ENCODE results near the gene KLHL5. TPM values are rescaled to one million over a fixed set of nuclear protein-coding genes. Genes with fewer than 3 reads are reported as not detected.
"Not testable (repeated sequence)": the region's sequence is repeated elsewhere in the genome, so short reads cannot be mapped to it uniquely, and the experiment has no call there.

The KLHL5 gene
- total RNA-seq, 1 experiment from 2014 or later = 147 TPM

GRCh38 chr4:39138227-39138626 lies 76.2 kb downstream of the KLHL5 start:
- H2AFZ ChIP-seq (ENCODE audit: low read length); DNase-seq; H3K9me2 ChIP-seq (replicated peaks; ENCODE audit: insufficient read depth, low read length); H3K36me3 ChIP-seq (ENCODE audit: insufficient read depth, low read length); H3K4me2 ChIP-seq (ENCODE audit: low read depth, low read length, poor library complexity, severe bottlenecking); H4K20me1 ChIP-seq (ENCODE audit: insufficient read depth, low read depth, low read length); H3K27me3 ChIP-seq (ENCODE audit: low read length); H3K4me3 ChIP-seq (ENCODE audit: low read length); H3K9ac ChIP-seq (ENCODE audit: low read length); H3K79me2 ChIP-seq (ENCODE audit: low read length); H3K27ac ChIP-seq (ENCODE audit: low read length); H3K9me3 ChIP-seq (ENCODE audit: low read length): not testable (repeated sequence)
- peaks cover 18% of the 10 kb centered on the region for H3K4me1 ChIP-seq (ENCODE audit: low read length)

- Histone ChIP-seq H3K27me3 (ENCODE audit: low read length) (no peaks in the 10 kb centered on the region), H3K4me2 (ENCODE audit: low read depth, low read length, poor library complexity, severe bottlenecking) (no peak overlapping the region), H2AFZ (ENCODE audit: low read length) (no peak overlapping the region), H3K79me2 (ENCODE audit: low read length) (no peaks in the 10 kb centered on the region), H3K27ac (ENCODE audit: low read length) (no peak overlapping the region), H3K9me2 (replicated peaks; ENCODE audit: insufficient read depth, low read length) (no peaks in the 10 kb centered on the region), H3K9me3 (ENCODE audit: low read length) (no peaks in the 10 kb centered on the region), H3K4me3 (ENCODE audit: low read length) (no peak overlapping the region), H3K9ac (ENCODE audit: low read length) (no peak overlapping the region), H3K4me1 (ENCODE audit: low read length) (peaks cover 6% of the 10 kb centered on the region; the same call in 1 of the 2 replicates), H3K36me3 (ENCODE audit: insufficient read depth, low read length) (no peaks in the 10 kb centered on the region), H4K20me1 (ENCODE audit: insufficient read depth, low read depth, low read length) (no peaks in the 10 kb centered on the region)
- no peak for DNase-seq
Measured at GRCh38 chr4:39146211-39146610, 84.2 kb downstream of the KLHL5 start.

DNA sequence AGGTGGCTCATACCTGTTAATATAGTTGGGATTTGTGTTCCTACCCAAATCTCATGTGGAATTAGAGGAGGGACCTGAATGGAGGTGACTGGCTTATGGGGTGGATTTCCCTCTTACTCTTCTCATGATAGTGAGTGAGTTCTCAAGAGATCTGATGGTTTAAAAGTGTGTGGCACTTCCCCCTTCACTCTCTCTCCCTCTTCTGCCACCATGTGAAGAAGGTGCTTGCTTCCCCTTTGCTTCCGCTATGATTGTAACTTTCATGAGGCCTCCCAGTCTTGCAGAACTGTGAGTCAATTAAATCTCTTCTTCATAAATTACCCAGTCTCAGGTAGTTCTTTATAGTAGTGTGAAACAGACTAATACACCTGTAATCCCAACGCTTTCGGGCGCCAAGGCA lies 92.0 kb downstream of the KLHL5 start:
- H3K4me1 ChIP-seq (ENCODE audit: low read length) = peaks cover 12% of the 10 kb centered on the region; the same call in 1 of the 2 replicates
- no peaks in the 10 kb centered on the region for H3K36me3 ChIP-seq (ENCODE audit: insufficient read depth, low read length)
- H3K27ac ChIP-seq (ENCODE audit: low read length) = 0 out of 2 replicates have a peak overlapping the region, but pooled peaks have one; percentile 12
- H3K9me2 ChIP-seq (replicated peaks; ENCODE audit: insufficient read depth, low read length) = no peaks in the 10 kb centered on the region
- no peaks in the 10 kb centered on the region for H3K79me2 ChIP-seq (ENCODE audit: low read length)
- H3K4me3 ChIP-seq (ENCODE audit: low read length) = no peak overlapping the region
- H3K9me3 ChIP-seq (ENCODE audit: low read length) = no peaks in the 10 kb centered on the region
- no peaks in the 10 kb centered on the region for H4K20me1 ChIP-seq (ENCODE audit: insufficient read depth, low read depth, low read length)
- H3K27me3 ChIP-seq (ENCODE audit: low read length) = no peaks in the 10 kb centered on the region
- DNase-seq = no peak
- H3K9ac ChIP-seq (ENCODE audit: low read length) = no peak overlapping the region
- no peak overlapping the region for H3K4me2 ChIP-seq (ENCODE audit: low read depth, low read length, poor library complexity, severe bottlenecking)
- H2AFZ ChIP-seq (ENCODE audit: low read length) = no peak overlapping the region

DNA sequence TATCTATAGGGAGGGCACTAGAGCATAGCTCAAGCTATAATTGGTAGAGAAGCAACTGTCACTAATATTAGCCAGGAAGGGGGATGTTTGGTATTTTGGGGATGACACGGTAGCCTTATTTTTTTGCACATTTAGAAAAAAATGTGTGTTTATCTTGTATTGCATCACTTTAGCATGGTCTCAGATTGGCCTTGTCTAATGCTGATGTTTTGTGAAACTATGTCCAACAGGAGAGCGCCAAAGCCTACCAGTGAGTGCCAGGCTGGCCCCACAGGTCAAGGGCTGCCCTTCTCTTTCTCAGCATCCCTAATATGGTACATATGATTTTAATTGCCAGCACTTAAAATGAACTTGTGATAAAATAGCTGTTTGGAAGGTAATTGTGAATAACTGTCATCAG lies 95.5 kb downstream of the KLHL5 start:
- no peak for DNase-seq
- peak overlapping the region; percentile 33; the same call in 1 of the 2 replicates for H2AFZ ChIP-seq (ENCODE audit: low read length)
- H3K27ac ChIP-seq (ENCODE audit: low read length) = peak overlapping the region; percentile 52; the same call in 1 of the 2 replicates
- peaks cover 4% of the 10 kb centered on the region; the same call in 1 of the 2 replicates for H3K4me1 ChIP-seq (ENCODE audit: low read length)
- H3K9me3 ChIP-seq (ENCODE audit: low read length) = no peaks in the 10 kb centered on the region
- H3K79me2 ChIP-seq (ENCODE audit: low read length) = no peaks in the 10 kb centered on the region
- H3K4me3 ChIP-seq (ENCODE audit: low read length) = no peak overlapping the region
- H3K36me3 ChIP-seq (ENCODE audit: insufficient read depth, low read length) = no peaks in the 10 kb centered on the region
- no peaks in the 10 kb centered on the region for H4K20me1 ChIP-seq (ENCODE audit: insufficient read depth, low read depth, low read length)
- no peaks in the 10 kb centered on the region for H3K27me3 ChIP-seq (ENCODE audit: low read length)
- H3K4me2 ChIP-seq (ENCODE audit: low read depth, low read length, poor library complexity, severe bottlenecking) = no peak overlapping the region
- no peaks in the 10 kb centered on the region for H3K9me2 ChIP-seq (replicated peaks; ENCODE audit: insufficient read depth, low read length)
- no peak overlapping the region for H3K9ac ChIP-seq (ENCODE audit: low read length)

GRCh38 chr4:39166177-39166576 lies 104.1 kb downstream of the KLHL5 start:
- no peaks in the 10 kb centered on the region for H3K27me3 ChIP-seq (ENCODE audit: low read length)
- no peaks in the 10 kb centered on the region for H4K20me1 ChIP-seq (ENCODE audit: insufficient read depth, low read depth, low read length)
- H3K79me2 ChIP-seq (ENCODE audit: low read length) = no peaks in the 10 kb centered on the region
- H3K36me3 ChIP-seq (ENCODE audit: insufficient read depth, low read length) = no peaks in the 10 kb centered on the region
- peak overlapping the region; percentile 47 for H3K4me3 ChIP-seq (ENCODE audit: low read length)
- peak overlapping the region; percentile 82; the same call in 1 of the 2 replicates for H2AFZ ChIP-seq (ENCODE audit: low read length)
- H3K9ac ChIP-seq (ENCODE audit: low read length) = peak overlapping the region; percentile 71
- peak; percentile 93 for DNase-seq
- peak overlapping the region; percentile 81 for H3K4me2 ChIP-seq (ENCODE audit: low read depth, low read length, poor library complexity, severe bottlenecking)
- H3K27ac ChIP-seq (ENCODE audit: low read length) = peak overlapping the region; percentile 99
- peaks cover 46% of the 10 kb centered on the region for H3K4me1 ChIP-seq (ENCODE audit: low read length)
- no peaks in the 10 kb centered on the region for H3K9me3 ChIP-seq (ENCODE audit: low read length)
- no peaks in the 10 kb centered on the region for H3K9me2 ChIP-seq (replicated peaks; ENCODE audit: insufficient read depth, low read length)

- peak overlapping the region; percentile 71 for H3K9ac ChIP-seq (ENCODE audit: low read length)
- H4K20me1 ChIP-seq (ENCODE audit: insufficient read depth, low read depth, low read length) = no peaks in the 10 kb centered on the region
- peak; percentile 91 for DNase-seq
- H3K9me3 ChIP-seq (ENCODE audit: low read length) = no peaks in the 10 kb centered on the region
- H2AFZ ChIP-seq (ENCODE audit: low read length) = peak overlapping the region; percentile 82; the same call in 1 of the 2 replicates
- no peaks in the 10 kb centered on the region for H3K36me3 ChIP-seq (ENCODE audit: insufficient read depth, low read length)
- peak overlapping the region; percentile 81 for H3K4me2 ChIP-seq (ENCODE audit: low read depth, low read length, poor library complexity, severe bottlenecking)
- H3K4me1 ChIP-seq (ENCODE audit: low read length) = peaks cover 46% of the 10 kb centered on the region
- peak overlapping the region; percentile 47 for H3K4me3 ChIP-seq (ENCODE audit: low read length)
- no peaks in the 10 kb centered on the region for H3K27me3 ChIP-seq (ENCODE audit: low read length)
- no peaks in the 10 kb centered on the region for H3K79me2 ChIP-seq (ENCODE audit: low read length)
- no peaks in the 10 kb centered on the region for H3K9me2 ChIP-seq (replicated peaks; ENCODE audit: insufficient read depth, low read length)
- H3K27ac ChIP-seq (ENCODE audit: low read length) = peak overlapping the region; percentile 99
Measured at GRCh38 chr4:39166669-39167068, 104.6 kb downstream of the KLHL5 start.

GRCh38 chr4:39169426-39169825 lies 107.4 kb downstream of the KLHL5 start:
- H3K9ac ChIP-seq (ENCODE audit: low read length) = no peak overlapping the region
- no peak for DNase-seq
- no peaks in the 10 kb centered on the region for H4K20me1 ChIP-seq (ENCODE audit: insufficient read depth, low read depth, low read length)
- H3K4me2 ChIP-seq (ENCODE audit: low read depth, low read length, poor library complexity, severe bottlenecking) = no peak overlapping the region
- H3K9me2 ChIP-seq (replicated peaks; ENCODE audit: insufficient read depth, low read length) = no peaks in the 10 kb centered on the region
- peak overlapping the region; percentile 8; the same call in 1 of the 2 replicates for H2AFZ ChIP-seq (ENCODE audit: low read length)
- H3K4me3 ChIP-seq (ENCODE audit: low read length) = no peak overlapping the region
- H3K4me1 ChIP-seq (ENCODE audit: low read length) = peaks cover 52% of the 10 kb centered on the region
- H3K9me3 ChIP-seq (ENCODE audit: low read length) = no peaks in the 10 kb centered on the region
- no peaks in the 10 kb centered on the region for H3K36me3 ChIP-seq (ENCODE audit: insufficient read depth, low read length)
- H3K79me2 ChIP-seq (ENCODE audit: low read length) = no peaks in the 10 kb centered on the region
- peak overlapping the region; percentile 99 for H3K27ac ChIP-seq (ENCODE audit: low read length)
- no peaks in the 10 kb centered on the region for H3K27me3 ChIP-seq (ENCODE audit: low read length)

- Histone ChIP-seq H3K4me1 (ENCODE audit: low read length) (peaks cover 43% of the 10 kb centered on the region), H3K36me3 (ENCODE audit: insufficient read depth, low read length) (no peaks in the 10 kb centered on the region), H3K9me2 (replicated peaks; ENCODE audit: insufficient read depth, low read length) (no peaks in the 10 kb centered on the region), H3K4me3 (ENCODE audit: low read length) (no peak overlapping the region), H3K4me2 (ENCODE audit: low read depth, low read length, poor library complexity, severe bottlenecking) (no peak overlapping the region), H2AFZ (ENCODE audit: low read length) (no peak overlapping the region), H4K20me1 (ENCODE audit: insufficient read depth, low read depth, low read length) (no peaks in the 10 kb centered on the region), H3K9ac (ENCODE audit: low read length) (no peak overlapping the region), H3K9me3 (ENCODE audit: low read length) (no peaks in the 10 kb centered on the region), H3K79me2 (ENCODE audit: low read length) (no peaks in the 10 kb centered on the region), H3K27me3 (ENCODE audit: low read length) (no peaks in the 10 kb centered on the region), H3K27ac (ENCODE audit: low read length) (no peak overlapping the region)
- DNase-seq = no peak
Measured at GRCh38 chr4:39170301-39170700, 108.3 kb downstream of the KLHL5 start.
